Kidney (tissue), 14 donors: ENCODE measurements around the gene CAV1. TPM values are rescaled to one million over a fixed set of nuclear protein-coding genes. Genes with fewer than 3 reads are reported as not detected.

Experiments
- DNase-seq, 5 donors: peaks; one replicate each; pipeline ENCODE4 v3.0.0-alpha.2; 2013 to 2020
- FAIRE-seq: peaks from 2 replicates; lab custom pipeline; 2012; peaks lifted over from hg19 to GRCh38; lab: Jason Lieb, UNC
- H3K27ac ChIP-seq, 2 donors: one replicate each; pipeline ENCODE4 v1.7.0; 2013; ENCODE audit warnings: low read depth in 2 of 2, low read length in 2 of 2, inconsistent platforms in 1 of 2
- H3K27me3 ChIP-seq: one replicate; pipeline ENCODE4 v1.7.1; 2013; ENCODE audit warnings: low read length, inconsistent platforms; ENCODE audit not compliant: control insufficient read depth, insufficient read depth
- H3K36me3 ChIP-seq, 3 donors: one replicate each; pipeline versions ENCODE4 v1.7.0 to v1.7.1; 2013; ENCODE audit warnings: low read length in 3 of 3, control low read depth in 1 of 3, inconsistent platforms in 1 of 3; ENCODE audit not compliant: insufficient read depth in 3 of 3, control insufficient read depth in 2 of 3
- H3K4me1 ChIP-seq, 3 donors: one replicate each; pipeline versions ENCODE4 v1.7.0 to v1.7.1; 2013; ENCODE audit warnings: low read length in 3 of 3, inconsistent platforms in 1 of 3, low read depth in 1 of 3; ENCODE audit not compliant: control insufficient read depth in 2 of 3, insufficient read depth in 2 of 3
- H3K4me3 ChIP-seq, 3 donors: one replicate each; pipeline versions ENCODE4 v1.7.0 to v1.8.1; 2013; ENCODE audit warnings: low read length in 3 of 3, control low read depth in 1 of 3, inconsistent platforms in 1 of 3
- H3K9ac ChIP-seq, 3 donors: one replicate each; pipeline versions ENCODE4 v1.7.0 to v1.7.1; 2013; ENCODE audit warnings: low read length in 3 of 3, control low read depth in 1 of 3, inconsistent platforms in 1 of 3
- H3K9me3 ChIP-seq, 3 donors: one replicate each; pipeline versions ENCODE4 v1.7.0 to v1.7.1; 2013; ENCODE audit warnings: low read length in 3 of 3, control low read depth in 1 of 3, inconsistent platforms in 1 of 3; ENCODE audit not compliant: control insufficient read depth in 2 of 3, insufficient read depth in 1 of 3
- CTCF ChIP-seq: IDR thresholded peaks from 3 replicates; pipeline ENCODE4 v1.5.1; 2012; ENCODE audit warnings: mild to moderate bottlenecking, moderate library complexity, borderline replicate concordance; ENCODE audit not compliant: insufficient read depth; ENCODE audit errors: extremely low read depth
- intact Hi-C: fragments of 100-400 bp; cut with DNase I; formaldehyde crosslinking; loops from one replicate; pipeline ENCODE4 v1.11.1; 2022
- polyA plus RNA-seq: library from polyadenylated mRNA; stranded (reverse); fragments of 350-450 nt; fragmentation: Illumina TruSeq; extraction: RNeasy Lipid Tissue Mini Kit (QIAGEN cat#74804); gene quantifications from one replicate; pipeline ENCODE4 v1.2.3, GENCODE V29; 2014; ENCODE audit warnings: low read depth, low replicate concordance; ENCODE audit not compliant: insufficient read depth
- total RNA-seq: library from RNA; stranded (reverse); fragmentation: NEBNext Ultra II Directional; extraction: Animal tissue kit (Norgen Biotek cat#: 25700); gene quantifications from one replicate; pipeline ENCODE4 v1.2.1, GENCODE V29; 2021
- donor health status: control.
- donor health status: control.
- donor health status: control.
- donor health status: control.
- donor health status: control.
- donor health status: DM: yes; HTN: yes; CAD: no.
- donor health status: Normal renal cell carcinoma (clear cell type).

The CAV1 gene
- total and polyA plus RNA-seq, 2 donors from 2014 or later, result 15.7 to 67.2 TPM

- DNase-seq, result no peak
- Histone ChIP-seq H3K27ac (no peak overlapping the region), H3K36me3 (no peaks in the 10 kb centered on the region), H3K9ac (no peak overlapping the region), H3K4me1 (no peaks in the 10 kb centered on the region), H3K4me3 (no peak overlapping the region), H3K9me3 (no peaks in the 10 kb centered on the region), H3K27me3 (no peaks in the 10 kb centered on the region)
- intact Hi-C loops, result no loop called here
- no peak for TF ChIP-seq CTCF
- no peak for FAIRE-seq
Measured at GRCh38 chr7:116557066-116557585, 32.3 kb downstream of the CAV1 start.

GRCh38 chr7:116557901-116558300 lies 33.1 kb downstream of the CAV1 start:
- no peak overlapping the region for H3K4me3 ChIP-seq
- H3K27ac ChIP-seq, result no peak overlapping the region
- H3K27me3 ChIP-seq, result no peaks in the 10 kb centered on the region
- DNase-seq (no peak), FAIRE-seq (no peak)
- intact Hi-C loops, result no loop called here
- H3K9me3 ChIP-seq, result no peaks in the 10 kb centered on the region
- H3K4me1 ChIP-seq, result no peaks in the 10 kb centered on the region
- no peak overlapping the region for H3K9ac ChIP-seq
- TF ChIP-seq CTCF, result no peak
- H3K36me3 ChIP-seq, result no peaks in the 10 kb centered on the region

GRCh38 chr7:116560021-116560970 lies 35.5 kb downstream of the CAV1 start:
- no peak for FAIRE-seq
- intact Hi-C loops, result no loop called here

More at GRCh38 chr7:116560021-116560970, 35.5 kb downstream of the CAV1 start:
- H3K9me3 ChIP-seq, result no peaks in the 10 kb centered on the region
- DNase-seq, result peak in 1 of 5 donors; percentile 10
- H3K4me1 ChIP-seq, result no peaks in the 10 kb centered on the region
- no peak overlapping the region for H3K27ac ChIP-seq
- TF ChIP-seq CTCF, result no peak
- H3K4me3 ChIP-seq, result no peak overlapping the region
- no peaks in the 10 kb centered on the region for H3K36me3 ChIP-seq
- H3K9ac ChIP-seq, result no peak overlapping the region
- no peaks in the 10 kb centered on the region for H3K27me3 ChIP-seq
